Measurements from ENCODE around the gene ZBTB21.
"Not testable (repeated sequence)": the region's sequence is repeated elsewhere in the genome, so short reads cannot be mapped to it uniquely, and the experiment has no call there.

The ZBTB21 gene

DNA sequence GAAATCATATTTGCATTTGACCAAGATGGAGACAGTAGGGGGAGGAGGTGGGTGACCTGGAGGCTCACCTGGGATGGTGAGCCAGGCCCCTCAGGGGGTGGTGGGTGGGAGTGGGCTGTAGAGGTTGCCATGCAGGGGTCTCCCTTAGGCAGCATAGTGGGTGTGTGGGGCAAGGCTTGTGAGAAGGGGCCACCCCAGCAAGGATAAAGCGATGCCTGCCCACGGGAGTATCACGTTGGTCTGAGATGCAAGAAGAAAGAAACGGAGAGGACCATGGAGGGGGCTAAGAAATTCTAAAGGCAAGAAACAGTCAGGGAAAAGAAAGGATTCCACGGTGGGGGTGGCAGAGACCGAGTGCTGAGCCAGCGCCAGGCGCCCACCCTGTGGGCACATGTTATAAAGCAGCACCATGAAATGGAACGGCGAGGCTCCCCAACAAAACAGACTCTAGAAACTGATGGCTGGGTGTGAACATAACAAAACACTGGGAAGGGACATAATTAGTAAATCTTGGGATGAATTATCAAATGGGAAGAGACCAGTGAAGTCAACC is 44.6 kb downstream of the ZBTB21 start:
- no peak for DNase-seq

- no peak for DNase-seq
Observed at GRCh38 chr21:41965045-41965444, 45.1 kb downstream of the ZBTB21 start.

DNA sequence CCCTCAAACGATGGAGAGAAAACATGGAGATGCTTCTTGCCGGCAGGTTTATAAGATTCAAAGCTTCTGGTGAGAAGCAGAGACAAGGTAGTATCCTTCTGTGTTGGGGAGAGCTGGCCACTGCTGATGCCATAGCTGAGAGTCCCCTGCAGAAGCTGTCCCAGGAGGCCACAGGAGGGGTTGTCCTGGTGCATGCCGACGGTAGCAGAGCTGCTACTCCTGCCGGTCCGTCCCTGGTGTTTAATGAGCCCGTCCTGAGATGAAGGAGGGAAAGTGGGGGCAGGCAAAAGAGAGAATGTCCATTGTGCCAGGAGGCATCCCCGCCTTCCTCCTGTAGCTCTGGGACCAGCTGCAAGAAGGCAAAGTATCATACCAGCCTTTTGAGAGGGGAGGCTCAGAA is 46.0 kb downstream of the ZBTB21 start:
- DNase-seq, result no peak

DNA sequence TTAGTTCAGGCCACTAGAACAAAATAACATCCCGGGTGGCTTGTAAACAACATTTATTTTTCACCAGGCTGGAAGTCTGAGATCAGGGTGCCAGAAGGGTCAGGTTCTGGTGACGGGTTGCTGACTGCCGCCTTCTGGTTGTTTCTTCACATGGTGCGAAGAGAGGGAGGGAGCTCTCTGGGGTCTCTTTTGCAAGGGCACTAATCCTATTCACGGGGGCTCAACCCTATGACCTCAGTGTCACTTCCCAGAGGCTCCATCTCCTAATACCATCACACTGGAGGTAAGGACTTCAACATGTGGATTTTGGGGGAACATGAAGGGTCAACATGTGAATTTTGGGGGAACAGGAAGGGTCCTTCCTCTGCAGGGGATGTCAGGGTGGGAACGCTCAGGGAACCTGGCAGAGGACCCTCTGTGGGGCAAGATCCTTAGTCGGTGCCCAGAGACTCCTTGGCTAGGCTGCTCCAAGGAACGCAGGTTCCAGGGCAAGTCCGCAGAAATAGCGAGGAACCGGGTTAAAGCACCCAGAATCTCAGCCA is 47.7 kb downstream of the ZBTB21 start:
- DNase-seq, result no peak

GRCh38 chr21:41961753-41962152 is 48.4 kb downstream of the ZBTB21 start:
- DNase-seq, result no peak

DNA sequence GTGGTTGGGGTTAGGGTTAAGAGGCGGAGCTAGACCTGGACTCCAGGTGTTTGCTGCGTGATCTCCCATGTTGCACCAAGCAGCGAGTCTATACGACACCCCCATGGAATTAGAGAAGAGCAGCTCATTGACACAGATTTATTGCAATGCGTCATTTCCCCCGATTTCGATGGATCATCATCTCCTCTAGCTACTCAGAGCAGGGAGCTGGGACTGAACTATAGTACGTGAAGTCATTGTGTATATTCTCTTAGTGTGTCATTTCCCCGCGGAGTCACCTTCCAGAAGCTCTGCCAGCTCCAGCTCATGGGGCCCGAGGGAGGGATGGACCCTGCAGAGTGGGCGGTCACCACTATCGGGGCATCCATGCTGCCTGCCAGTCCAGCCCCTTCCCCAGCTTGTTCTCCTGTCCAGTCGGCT is 48.9 kb downstream of the ZBTB21 start:
- DNase-seq, result no peak

DNA sequence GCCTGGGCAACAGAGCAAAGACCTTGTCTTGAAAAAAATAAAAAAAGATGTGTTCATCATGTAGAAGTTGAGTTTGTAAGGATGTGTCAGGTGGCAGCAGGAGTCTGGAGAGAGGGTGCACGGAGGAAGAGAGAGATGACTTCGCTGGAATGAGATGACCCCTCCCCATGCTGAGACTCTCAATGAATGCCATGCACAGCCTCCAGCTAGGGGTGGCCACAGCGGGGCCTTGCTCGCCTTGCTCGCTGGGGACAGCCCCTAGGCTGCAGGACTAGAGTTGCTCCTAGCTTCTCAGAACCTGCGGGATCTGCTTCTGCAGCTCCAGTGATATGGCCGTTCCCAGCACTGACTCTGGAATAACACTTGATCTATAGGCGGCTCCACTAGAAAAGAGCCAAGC is 49.8 kb downstream of the ZBTB21 start:
- no peak for DNase-seq

DNA sequence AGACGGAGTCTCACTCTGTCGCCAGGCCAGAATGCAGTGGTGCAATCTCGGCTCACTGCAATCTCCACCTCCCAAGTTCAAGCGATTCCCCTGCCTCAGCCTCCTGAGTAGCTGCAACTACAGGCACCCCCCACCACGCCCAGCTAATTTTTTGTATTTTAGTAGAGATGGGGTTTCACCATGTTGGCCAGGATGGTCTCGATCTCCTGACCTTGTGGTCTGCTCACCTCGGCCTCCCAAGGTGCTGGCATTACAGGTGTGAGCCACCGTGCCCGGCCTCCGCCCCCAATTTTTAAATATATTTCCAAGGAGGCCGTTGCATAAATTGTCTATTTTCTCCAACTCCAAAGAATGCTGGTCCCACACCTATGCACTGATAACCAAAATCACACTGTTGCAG is 50.5 kb downstream of the ZBTB21 start:
- DNase-seq, result not testable (repeated sequence)

DNA sequence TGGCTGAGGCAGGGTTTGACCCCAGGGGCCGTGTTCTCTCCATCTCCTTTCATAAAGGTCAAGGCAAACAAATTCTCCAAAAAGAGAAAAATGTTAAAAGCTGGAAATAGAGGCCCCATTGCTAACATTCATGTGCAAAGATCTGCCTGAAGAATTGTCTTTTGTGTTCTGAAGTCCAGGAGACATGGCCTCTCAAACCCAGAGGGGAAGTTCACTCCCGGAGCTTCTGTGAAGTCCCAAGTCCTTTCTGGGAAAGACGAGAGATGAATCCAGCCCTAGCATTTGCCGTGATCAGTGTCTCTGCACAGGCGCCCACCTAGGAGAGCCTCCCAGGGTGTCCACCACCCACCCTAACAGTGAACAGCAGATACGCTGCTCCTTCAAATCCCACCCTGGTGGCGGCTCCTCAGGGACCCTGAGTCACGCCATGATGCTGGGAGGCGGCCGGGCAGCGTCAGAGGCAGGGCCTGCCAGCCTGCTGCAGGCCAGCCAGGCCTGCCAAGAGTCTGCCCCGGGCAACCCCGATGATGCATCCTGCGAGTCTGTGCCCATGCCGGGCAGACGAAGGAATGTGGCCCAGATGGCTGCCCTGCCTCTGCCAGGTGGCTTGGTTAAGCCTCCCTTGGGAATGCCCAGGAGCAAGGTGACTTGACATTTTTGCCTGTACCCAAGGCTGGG is 51.1 kb downstream of the ZBTB21 start:
- DNase-seq, result no peak

DNA sequence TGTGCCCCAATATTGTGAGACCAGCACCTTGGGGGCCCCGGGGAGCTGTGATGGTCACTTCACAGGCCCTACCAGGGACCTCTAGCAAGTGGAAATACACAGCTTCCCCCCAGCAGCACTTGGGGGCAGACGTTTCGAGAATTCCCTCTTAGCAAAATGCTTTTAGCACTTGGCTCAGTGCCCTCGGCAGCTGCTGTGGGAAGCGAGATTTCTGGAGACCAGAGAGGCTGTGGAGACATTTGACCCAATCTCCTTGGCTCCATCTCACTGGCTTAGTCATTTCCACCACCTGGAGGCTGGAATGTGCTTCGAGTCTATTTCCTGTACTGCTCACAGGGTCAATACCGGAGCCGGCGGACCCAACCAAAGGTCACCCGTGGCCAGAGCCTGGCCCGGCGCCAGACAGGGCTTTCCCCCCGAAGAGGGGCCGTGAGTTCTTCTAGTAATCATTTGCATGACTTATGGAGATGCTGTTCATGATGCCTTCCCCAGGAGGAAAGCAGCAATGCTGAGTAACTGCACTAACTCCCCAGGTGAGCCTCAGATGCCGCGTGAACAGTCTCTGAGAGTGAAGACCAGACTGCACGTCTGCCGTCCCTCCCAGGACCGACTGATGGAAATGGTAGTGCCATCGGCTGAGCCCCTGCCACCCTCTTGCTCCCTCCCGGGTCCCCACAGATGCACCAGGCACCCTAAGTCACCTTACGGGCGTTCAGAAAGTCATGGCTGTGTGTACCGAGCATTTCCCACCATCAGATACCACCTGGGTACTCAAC is 52.0 kb downstream of the ZBTB21 start:
- DNase-seq, result no peak

DNA sequence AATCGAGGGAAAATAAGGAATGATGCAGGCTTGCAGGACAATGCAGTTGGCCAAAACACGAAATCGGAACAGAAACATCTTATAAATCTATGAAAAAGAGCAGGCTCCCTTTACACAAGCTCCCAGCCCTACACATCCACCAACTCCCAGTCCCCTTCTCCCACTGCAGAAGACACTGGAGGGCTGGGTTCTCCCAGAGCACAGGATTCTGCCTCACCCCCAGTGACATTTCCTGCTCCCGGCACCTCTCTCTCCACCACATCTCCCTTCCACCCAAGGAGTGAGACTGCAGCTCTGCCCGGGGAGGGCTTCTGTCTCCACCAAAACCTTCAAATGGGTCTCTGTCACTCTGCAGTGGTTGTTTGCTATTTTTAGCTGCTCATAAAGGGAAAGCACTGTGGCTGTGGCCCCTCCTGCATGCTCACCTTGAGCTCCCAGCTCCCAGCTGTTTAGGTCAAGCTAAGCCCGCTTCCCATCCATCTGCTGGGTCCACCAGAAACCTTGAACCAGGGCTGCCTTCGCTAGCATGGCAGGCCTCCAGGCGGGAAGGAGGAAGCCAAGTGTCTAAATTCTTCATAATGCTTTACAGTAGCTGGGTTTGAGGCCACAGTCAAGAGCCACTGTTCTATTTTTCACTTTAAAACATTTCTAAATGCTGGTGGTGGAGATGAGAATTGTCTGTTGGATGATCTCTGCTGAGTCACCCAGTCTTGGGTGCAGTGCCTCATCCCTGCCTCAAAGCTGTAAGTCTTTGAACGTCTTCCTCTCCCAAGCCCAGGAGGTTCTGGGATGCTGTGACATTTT is 53.0 kb downstream of the ZBTB21 start:
- DNase-seq, result no peak

DNA sequence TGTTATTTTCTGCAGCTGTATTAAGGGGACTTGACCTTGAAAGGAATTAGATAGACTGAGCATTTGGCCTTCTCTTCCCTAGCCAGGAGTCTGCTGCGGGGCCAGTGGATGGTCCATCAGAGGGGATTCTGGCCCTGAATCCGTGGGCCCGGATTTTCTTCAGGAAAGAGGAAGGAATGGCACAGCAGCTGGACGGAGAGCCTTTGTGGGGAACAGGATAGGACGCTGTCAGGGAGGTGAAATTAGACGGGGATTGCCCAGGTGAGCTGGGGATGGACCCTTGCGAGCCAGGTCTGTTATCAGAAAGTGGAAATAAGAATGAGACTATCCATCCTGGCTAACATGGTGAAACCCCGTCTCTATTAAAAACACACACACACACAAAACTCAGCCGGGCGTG is 54.6 kb downstream of the ZBTB21 start:
- no peak for DNase-seq

DNA sequence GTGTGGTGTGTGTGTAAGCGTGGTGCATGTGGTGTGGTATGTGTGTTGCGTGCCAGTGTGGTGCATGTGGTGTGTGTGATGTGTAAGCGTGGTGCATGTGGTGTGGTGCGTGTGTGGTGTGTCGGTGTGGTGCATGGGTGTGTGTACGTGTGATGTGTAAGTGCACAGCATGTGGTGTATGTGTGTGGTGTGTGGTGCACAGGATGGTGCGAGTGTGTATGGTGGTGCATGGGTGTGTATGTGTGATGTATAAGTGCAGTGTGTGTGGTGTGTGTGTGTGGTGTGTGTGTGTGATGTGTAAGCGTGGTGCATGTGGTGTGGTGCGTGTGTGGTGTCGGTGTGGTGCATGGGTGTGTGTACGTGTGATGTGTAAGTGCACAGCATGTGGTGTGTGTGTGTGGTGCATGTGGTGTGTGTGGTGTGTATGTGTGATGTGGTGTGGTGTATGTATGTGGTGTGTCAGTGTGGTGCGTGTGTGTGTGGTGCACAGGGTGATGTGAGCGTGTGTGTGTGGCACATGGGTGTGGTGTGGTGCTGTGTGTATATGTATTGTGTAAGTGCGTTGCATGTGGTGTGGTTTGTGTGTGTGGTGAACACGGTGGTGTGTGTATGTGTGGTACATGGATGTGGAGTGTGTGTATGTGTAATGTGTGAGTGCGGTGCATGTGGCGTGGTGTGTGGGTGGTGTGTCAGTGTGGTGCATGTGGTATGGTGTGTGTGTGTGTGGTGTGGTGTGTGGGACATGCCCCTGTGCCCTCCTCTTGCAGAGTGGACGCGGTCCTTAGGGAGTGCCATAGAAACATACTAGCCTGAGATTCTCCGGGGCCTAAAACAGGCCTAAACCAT is 55.3 kb downstream of the ZBTB21 start:
- no peak for DNase-seq

DNA sequence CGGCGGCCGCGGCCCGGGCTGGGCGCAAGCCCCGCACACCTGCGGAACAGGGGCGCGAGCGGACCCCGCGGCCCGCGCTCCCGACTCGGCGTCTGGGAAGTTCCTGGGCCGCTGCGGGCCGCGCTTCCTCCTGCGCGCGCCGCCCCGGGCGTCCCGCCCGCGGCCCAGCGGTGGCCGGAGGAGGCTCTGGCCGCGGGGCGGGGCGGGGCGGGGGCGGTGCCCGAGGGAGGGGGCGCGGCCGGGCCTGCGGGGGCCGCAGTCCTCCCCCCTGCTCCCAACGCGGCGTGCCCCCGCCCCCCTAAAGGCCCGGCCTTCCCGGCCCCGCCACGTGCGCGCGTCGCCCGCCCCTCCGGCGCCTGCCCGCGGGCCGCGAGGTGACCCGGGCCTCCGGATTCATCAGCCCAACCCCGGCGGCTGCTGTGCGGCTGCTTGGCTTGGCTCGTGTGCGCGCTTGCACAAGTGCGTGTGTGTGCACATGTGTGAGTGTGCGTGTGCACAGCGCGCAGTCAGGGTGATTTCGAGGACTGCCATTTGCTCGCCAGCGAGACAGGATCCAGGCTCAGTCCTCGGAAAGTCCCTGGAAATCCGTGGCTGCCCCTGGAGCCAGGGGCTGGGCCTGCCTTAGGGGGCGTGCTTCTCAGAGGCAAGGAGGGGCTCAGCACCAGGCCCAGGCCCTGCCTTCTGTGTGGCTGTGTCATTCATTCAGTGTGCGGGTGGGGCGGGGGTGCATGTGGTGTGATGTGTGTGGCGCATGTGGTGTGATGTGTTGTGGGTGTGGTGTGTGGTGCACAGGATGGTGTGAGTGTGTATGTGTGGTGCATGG is 56.1 kb downstream of the ZBTB21 start, which contains the start of gene C2CD2:
TSS of gene C2CD2 (minus strand) at position 188 of the 823 bp plus-strand sequence. CDS start 370 bp downstream, outside the sequence.
- DNase-seq, result peak; percentile 48 to 65

GRCh38 chr21:41953249-41953830 is 56.8 kb downstream of the ZBTB21 start:
- peak in 1 of 2 experiments; percentile 8 for DNase-seq

- no peak for DNase-seq
Observed at GRCh38 chr21:41952568-41953248, 57.5 kb downstream of the ZBTB21 start.

DNA sequence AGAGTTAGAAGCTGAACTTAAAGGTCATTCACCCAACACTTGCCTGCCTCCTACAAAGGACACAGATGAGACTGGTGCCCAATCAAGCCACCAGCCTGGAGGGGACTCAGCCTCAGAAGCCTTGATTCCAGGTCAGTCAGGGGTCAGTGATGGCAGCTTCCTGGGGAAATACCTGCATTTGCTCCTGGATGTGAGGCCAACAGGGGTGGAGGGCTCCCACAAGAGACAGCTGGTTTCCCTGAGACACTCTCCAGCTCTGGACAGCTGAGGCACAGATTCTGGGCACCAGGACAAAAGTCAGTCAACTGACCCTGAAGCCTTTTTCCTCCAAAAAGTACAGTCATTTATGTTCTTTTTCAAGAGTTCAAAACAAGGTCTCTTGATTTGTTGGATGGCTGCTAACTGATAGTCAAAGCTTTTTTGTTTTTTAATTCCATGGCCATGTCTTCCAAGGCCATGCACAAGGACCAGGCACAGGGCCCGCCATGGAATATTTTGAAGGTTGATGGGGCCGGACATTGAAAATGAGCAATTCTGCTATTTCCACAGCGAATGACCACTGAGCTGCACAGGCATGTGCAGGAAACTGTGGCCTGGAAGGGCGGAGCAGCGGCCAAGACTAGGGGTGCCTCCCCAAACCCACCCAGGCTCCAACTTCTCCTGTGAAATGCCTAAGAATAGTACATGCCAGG is 58.1 kb downstream of the ZBTB21 start:
- no peak for DNase-seq

- no peak for DNase-seq
Observed at GRCh38 chr21:41950941-41951351, 59.2 kb downstream of the ZBTB21 start.

- not testable (repeated sequence) for DNase-seq
Observed at GRCh38 chr21:41949631-41950030, 60.5 kb downstream of the ZBTB21 start.

Data from NCI-H1930 (cell line).